ENCODE data around the gene MEGF6.

Gene MEGF6

DNA sequence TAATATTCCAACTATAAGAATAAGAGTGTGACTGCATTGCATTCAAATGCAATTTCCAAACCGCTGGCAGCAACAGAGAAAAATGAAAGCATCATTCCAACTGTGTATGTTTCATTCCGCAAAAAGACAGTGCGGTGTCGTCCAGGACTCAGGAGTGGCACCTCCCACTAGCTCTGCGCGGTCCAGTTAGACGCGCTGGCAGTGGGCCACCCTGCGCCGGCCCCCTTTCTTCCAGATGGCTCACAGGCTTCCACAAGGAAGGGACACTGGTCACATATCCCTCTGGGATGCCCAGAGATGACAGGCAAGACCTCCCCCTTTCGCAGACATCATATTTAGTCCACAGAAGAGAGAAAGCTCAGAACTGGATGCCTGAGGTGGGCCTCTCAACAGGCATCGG, 26.7 kb upstream of the MEGF6 start:
- H3K9me3 ChIP-seq (ENCODE audit: control insufficient read depth, insufficient read depth, low read length): no peaks in the 10 kb centered on the region
- H3K4me1 ChIP-seq (ENCODE audit: control insufficient read depth, low read length): no peaks in the 10 kb centered on the region
- H3K4me2 ChIP-seq (ENCODE audit: low read length): no peak overlapping the region
- H3K27ac ChIP-seq (ENCODE audit: low read depth, low read length): no peak overlapping the region
- H3K27me3 ChIP-seq (ENCODE audit: control insufficient read depth, low read length): no peaks in the 10 kb centered on the region
- peaks cover 40% of the 10 kb centered on the region for H3K36me3 ChIP-seq (ENCODE audit: control insufficient read depth, low read length)
- TF ChIP-seq CTCF (IDR thresholded peaks at IDR 0.05; ENCODE audit: low read depth, low read length, poor library complexity, severe bottlenecking) (no peak), EZH2phosphoT487 (IDR thresholded peaks at IDR 0.05; ENCODE audit: borderline replicate concordance, low read length) (no peak)
- no peaks in the 10 kb centered on the region for H3F3A ChIP-seq (ENCODE audit: control insufficient read depth, insufficient read depth)
- no peaks in the 10 kb centered on the region for H4K20me1 ChIP-seq (ENCODE audit: control insufficient read depth, insufficient read depth, low read depth, low read length)
- H3K79me2 ChIP-seq (ENCODE audit: control insufficient read depth, low read length): no peaks in the 10 kb centered on the region
- H3K4me3 ChIP-seq (ENCODE audit: low read length): no peak overlapping the region
- no peaks in the 10 kb centered on the region for H3K9me2 ChIP-seq (replicated peaks; ENCODE audit: control insufficient read depth, low read length)

- TF ChIP-seq CTCF (IDR thresholded peaks at IDR 0.05; ENCODE audit: low read depth, low read length, poor library complexity, severe bottlenecking): no peak
- no peak for TF ChIP-seq EZH2phosphoT487 (IDR thresholded peaks at IDR 0.05; ENCODE audit: borderline replicate concordance, low read length)
- Histone ChIP-seq H3K36me3 (ENCODE audit: control insufficient read depth, low read length) (peaks cover 37% of the 10 kb centered on the region), H3K9me2 (replicated peaks; ENCODE audit: control insufficient read depth, low read length) (no peaks in the 10 kb centered on the region), H3K27ac (ENCODE audit: low read depth, low read length) (no peak overlapping the region), H4K20me1 (ENCODE audit: control insufficient read depth, insufficient read depth, low read depth, low read length) (no peaks in the 10 kb centered on the region), H3K27me3 (ENCODE audit: control insufficient read depth, low read length) (no peaks in the 10 kb centered on the region), H3K4me3 (ENCODE audit: low read length) (no peak overlapping the region), H3K4me2 (ENCODE audit: low read length) (no peak overlapping the region), H3K9me3 (ENCODE audit: control insufficient read depth, insufficient read depth, low read length) (no peaks in the 10 kb centered on the region), H3K79me2 (ENCODE audit: control insufficient read depth, low read length) (no peaks in the 10 kb centered on the region), H3K4me1 (ENCODE audit: control insufficient read depth, low read length) (no peaks in the 10 kb centered on the region), H3F3A (ENCODE audit: control insufficient read depth, insufficient read depth) (no peaks in the 10 kb centered on the region)
Measured at GRCh38 chr1:3636531-3636930, 25.2 kb upstream of the MEGF6 start.

DNA sequence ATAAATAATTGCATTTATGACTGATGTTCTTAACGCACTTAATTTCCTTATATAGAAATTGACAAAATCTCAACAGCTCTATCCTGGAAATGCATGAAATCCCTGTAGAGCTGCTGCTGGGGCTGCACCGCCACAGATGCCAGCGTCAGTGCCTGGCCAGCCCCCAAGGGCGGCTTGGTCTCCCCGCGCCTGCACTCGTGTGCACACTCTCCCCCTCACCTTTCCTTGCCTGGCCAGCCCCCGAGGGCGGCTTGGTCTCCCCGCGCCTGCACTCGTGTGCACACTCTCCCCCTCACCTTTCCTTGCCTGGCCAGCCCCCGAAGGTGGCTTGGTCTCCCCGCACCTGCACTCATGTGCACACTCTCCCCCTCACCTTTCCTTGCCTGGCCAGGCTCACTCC, 24.8 kb upstream of the MEGF6 start:
- Histone ChIP-seq H3K4me2 (ENCODE audit: low read length) (no peak overlapping the region), H3K4me3 (ENCODE audit: low read length) (no peak overlapping the region), H4K20me1 (ENCODE audit: control insufficient read depth, insufficient read depth, low read depth, low read length) (no peaks in the 10 kb centered on the region), H3K9me2 (replicated peaks; ENCODE audit: control insufficient read depth, low read length) (no peaks in the 10 kb centered on the region), H3K27me3 (ENCODE audit: control insufficient read depth, low read length) (no peaks in the 10 kb centered on the region), H3K9me3 (ENCODE audit: control insufficient read depth, insufficient read depth, low read length) (no peaks in the 10 kb centered on the region), H3K4me1 (ENCODE audit: control insufficient read depth, low read length) (no peaks in the 10 kb centered on the region), H3K27ac (ENCODE audit: low read depth, low read length) (no peak overlapping the region), H3K36me3 (ENCODE audit: control insufficient read depth, low read length) (peaks cover 34% of the 10 kb centered on the region), H3F3A (ENCODE audit: control insufficient read depth, insufficient read depth) (no peaks in the 10 kb centered on the region), H3K79me2 (ENCODE audit: control insufficient read depth, low read length) (no peaks in the 10 kb centered on the region)
- TF ChIP-seq CTCF (IDR thresholded peaks at IDR 0.05; ENCODE audit: low read depth, low read length, poor library complexity, severe bottlenecking) (no peak), EZH2phosphoT487 (IDR thresholded peaks at IDR 0.05; ENCODE audit: borderline replicate concordance, low read length) (no peak)
